ENCODE data around the gene SLC25A30. TPM values are rescaled to one million over a fixed set of nuclear protein-coding genes. Genes with fewer than 3 reads are reported as not detected.
A peak's percentile ranks its signal among the peaks of the same experiment; 100 is the strongest.

SLC25A30 gene
- total and polyA plus RNA-seq, 2 of the 13 experiments (the other 11 are each of a cell fraction or from before 2014, with no cell fraction given): 19.6 to 22.5 TPM

DNA sequence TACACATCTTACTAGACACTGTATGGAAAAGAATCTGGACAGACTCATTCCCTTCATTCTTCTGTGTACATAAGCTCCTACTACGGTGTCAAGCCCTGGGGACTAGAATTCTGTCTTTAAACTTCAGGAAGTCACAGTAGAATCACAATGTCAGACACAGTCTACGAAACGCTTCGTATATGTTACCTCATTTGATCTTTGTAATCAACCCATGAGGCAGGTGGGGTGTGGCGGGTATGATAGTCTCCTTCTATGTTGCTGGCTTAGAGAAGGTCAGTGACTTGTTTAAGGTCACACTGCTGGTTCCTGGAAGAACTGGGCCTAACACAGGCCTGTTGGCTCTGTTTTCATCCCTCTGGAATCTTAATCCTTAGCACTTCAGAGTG lies 45.0 kb downstream of the SLC25A30 start (continued):
- TF ChIP-seq ZFY (CRISPR knock-in tag; IDR thresholded peaks at IDR 0.05): no peak
- TF ChIP-seq, protein P1, sequence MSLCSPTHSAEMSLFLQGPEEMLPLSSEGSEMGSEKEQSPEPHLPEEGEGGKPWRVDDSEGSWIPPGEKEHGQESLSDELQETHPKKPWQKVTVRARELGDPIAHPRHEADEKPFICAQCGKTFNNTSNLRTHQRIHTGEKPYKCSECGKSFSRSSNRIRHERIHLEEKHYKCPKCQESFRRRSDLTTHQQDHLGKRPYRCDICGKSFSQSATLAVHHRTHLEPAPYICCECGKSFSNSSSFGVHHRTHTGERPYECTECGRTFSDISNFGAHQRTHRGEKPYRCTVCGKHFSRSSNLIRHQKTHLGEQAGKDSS (CRISPR knock-in tag; IDR thresholded peaks at IDR 0.05; ENCODE audit: borderline replicate concordance, low read depth): no peak

DNA sequence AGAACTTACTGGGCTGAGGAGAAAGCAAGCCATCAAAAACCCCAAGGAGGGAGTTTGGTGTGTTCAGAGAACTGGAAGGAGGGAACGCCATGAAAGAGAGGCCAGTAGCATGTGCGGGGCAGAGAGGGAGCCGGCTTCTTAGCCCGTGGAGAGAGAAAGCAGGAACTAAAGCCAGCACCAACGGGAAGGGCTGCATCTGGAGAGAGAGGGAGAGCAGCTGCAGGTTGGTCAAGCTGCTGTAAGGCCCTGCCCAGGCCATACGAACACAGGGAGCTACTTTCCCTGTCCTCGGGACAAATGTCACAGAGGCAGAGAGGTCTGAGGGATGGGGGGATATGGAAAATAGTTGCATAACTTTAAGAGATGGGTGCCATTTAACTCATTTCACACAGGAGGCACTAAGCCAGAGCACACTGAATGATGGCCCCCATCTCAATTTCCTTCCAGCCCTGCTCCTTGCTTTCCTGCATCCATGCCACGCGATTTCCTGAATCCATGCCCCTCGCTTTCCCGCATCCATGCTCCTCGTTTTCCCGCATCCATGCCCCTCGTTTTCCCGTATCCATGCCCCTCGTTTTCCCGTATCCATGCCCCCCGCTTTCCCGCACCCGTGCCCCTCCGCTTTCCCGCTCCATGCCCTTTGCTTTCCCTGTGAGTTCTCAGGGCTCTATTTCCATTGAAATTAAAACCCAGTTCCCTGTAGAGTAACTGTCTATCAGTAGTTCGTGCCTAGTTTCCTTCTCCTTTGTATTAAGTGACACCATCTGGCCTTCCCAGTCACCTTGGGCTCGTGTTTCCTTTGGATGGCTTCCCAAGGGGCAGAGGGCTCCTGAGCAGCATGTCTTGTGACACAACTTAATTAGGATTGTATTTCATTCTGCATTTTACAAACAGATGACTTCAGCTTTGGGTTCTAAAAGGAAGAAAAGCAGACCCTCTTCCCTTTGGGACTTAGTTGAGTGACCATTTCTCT lies 45.7 kb downstream of the SLC25A30 start:
- Histone ChIP-seq H3K9ac (ENCODE audit: insufficient read depth, low read depth, low read length) (no peak overlapping the region), H2AFZ (ENCODE audit: low read length) (no peak overlapping the region), H3K79me2 (ENCODE audit: insufficient read depth, low read length) (no peaks in the 10 kb centered on the region), H3K36me3 (replicated peaks in 1 of 2; ENCODE audit: control insufficient read depth in 1 of 2, insufficient read depth in 2 of 2, low read length in 2 of 2) (peaks cover 2 to 11% of the 10 kb centered on the region in 2 experiments; a peak in 4 of 5 replicates), H3K9me3 (ENCODE audit: low read length) (no peaks in the 10 kb centered on the region), H3K4me3 (replicated peaks in 1 of 3; ENCODE audit: insufficient read depth in 1 of 3, low read depth in 2 of 3, low read length in 3 of 3) (no peak overlapping the region), H3K27ac (ENCODE audit: extremely low read length, insufficient read depth, low read length) (no peak overlapping the region), H3K4me1 (ENCODE audit: insufficient read depth, low read length) (peaks cover 12% of the 10 kb centered on the region), H3K27me3 (ENCODE audit: control insufficient read depth in 1 of 2, insufficient read depth in 2 of 2, low read length in 2 of 2) (no peaks in the 10 kb centered on the region), H3K4me2 (ENCODE audit: low read depth, low read length) (no peak overlapping the region), H4K20me1 (ENCODE audit: insufficient read depth, low read length) (no peaks in the 10 kb centered on the region)
- WGBS (ENCODE audit: low lambda C conversion rate): 97% methylated on average over 24 of the region's 24 CpGs
- POLR2A ChIA-PET: no interaction called here
- ATAC-seq (no peak), DNase-seq (ENCODE audit: low spot score) (no peak), FAIRE-seq (no peak)
- CTCF ChIA-PET (ENCODE audit: low intra/inter-chr PET ratio, low total read pairs): no interaction called here
- TF ChIP-seq RAD21 (CRISPR knock-in tag; IDR thresholded peaks at IDR 0.05): no peak
- TF ChIP-seq RBM22 (optimal IDR thresholded peaks at IDR 0.05; ENCODE audit: low read length): peak; percentile 34
- TF ChIP-seq HOXA3 (CRISPR knock-in tag; IDR thresholded peaks at IDR 0.05): no peak
- intact Hi-C loops (cut with micrococcal nuclease; ENCODE audit: unreplicated experiment) (no loop called here), in situ Hi-C loops (cut with HindIII; ENCODE audit: extremely low pct_ligation_motif_present, low pct_unique_long_range_greater_than_20kb) (no loop called here)
- TSS peak; percentile 15 for BruUV-seq (replicated peaks)

Measured in HepG2 (cell line).